ENCODE data around the gene EEF1AKMT1. TPM values are rescaled to one million over a fixed set of nuclear protein-coding genes. Genes with fewer than 3 reads are reported as not detected.

Gene EEF1AKMT1
- total RNA-seq, 2 donors from 2014 or later, result 3.3 to 7.0 TPM

DNA sequence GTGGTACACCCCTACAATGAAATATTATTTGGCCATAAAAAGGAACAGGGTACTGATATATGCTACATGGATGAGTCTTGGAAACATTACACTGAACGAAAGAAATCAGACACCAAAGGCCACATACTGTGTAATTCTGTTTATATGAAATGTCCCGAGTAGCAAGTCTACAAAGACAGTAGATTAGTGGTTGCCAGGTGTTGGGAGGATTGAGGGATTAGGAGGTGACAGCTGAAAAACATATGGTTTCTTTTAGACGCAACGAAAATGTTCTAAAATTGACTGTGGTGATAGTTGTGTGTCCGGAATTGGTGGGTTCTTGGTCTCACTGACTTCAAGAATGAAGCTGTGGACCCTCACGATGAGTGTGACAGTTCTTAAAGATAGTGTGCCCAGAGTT lies 35.1 kb downstream of the EEF1AKMT1 start:
- TF ChIP-seq, protein P1, sequence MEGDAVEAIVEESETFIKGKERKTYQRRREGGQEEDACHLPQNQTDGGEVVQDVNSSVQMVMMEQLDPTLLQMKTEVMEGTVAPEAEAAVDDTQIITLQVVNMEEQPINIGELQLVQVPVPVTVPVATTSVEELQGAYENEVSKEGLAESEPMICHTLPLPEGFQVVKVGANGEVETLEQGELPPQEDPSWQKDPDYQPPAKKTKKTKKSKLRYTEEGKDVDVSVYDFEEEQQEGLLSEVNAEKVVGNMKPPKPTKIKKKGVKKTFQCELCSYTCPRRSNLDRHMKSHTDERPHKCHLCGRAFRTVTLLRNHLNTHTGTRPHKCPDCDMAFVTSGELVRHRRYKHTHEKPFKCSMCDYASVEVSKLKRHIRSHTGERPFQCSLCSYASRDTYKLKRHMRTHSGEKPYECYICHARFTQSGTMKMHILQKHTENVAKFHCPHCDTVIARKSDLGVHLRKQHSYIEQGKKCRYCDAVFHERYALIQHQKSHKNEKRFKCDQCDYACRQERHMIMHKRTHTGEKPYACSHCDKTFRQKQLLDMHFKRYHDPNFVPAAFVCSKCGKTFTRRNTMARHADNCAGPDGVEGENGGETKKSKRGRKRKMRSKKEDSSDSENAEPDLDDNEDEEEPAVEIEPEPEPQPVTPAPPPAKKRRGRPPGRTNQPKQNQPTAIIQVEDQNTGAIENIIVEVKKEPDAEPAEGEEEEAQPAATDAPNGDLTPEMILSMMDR (IDR thresholded peaks at IDR 0.05), result no peak
- no peak for TF ChIP-seq POLR2A (IDR thresholded peaks at IDR 0.05)
- H3K4me1 ChIP-seq, result no peaks in the 10 kb centered on the region
- H3K36me3 ChIP-seq (replicated peaks in 1 of 2; ENCODE audit: insufficient read depth in 1 of 2, low read depth in 2 of 2), result no peaks in the 10 kb centered on the region
- H3K27me3 ChIP-seq, result no peaks in the 10 kb centered on the region
- H3K27ac ChIP-seq, result no peak overlapping the region
- WGBS, 2 donors, result 88 to 90% methylated on average over 6 of the region's 6 CpGs
- H3K4me3 ChIP-seq, result no peak overlapping the region
- ATAC-seq (no peak), DNase-seq (no peak)
- no peaks in the 10 kb centered on the region for H3K9me3 ChIP-seq
- intact Hi-C loops (cut with DNase I), result no loop called here

DNA sequence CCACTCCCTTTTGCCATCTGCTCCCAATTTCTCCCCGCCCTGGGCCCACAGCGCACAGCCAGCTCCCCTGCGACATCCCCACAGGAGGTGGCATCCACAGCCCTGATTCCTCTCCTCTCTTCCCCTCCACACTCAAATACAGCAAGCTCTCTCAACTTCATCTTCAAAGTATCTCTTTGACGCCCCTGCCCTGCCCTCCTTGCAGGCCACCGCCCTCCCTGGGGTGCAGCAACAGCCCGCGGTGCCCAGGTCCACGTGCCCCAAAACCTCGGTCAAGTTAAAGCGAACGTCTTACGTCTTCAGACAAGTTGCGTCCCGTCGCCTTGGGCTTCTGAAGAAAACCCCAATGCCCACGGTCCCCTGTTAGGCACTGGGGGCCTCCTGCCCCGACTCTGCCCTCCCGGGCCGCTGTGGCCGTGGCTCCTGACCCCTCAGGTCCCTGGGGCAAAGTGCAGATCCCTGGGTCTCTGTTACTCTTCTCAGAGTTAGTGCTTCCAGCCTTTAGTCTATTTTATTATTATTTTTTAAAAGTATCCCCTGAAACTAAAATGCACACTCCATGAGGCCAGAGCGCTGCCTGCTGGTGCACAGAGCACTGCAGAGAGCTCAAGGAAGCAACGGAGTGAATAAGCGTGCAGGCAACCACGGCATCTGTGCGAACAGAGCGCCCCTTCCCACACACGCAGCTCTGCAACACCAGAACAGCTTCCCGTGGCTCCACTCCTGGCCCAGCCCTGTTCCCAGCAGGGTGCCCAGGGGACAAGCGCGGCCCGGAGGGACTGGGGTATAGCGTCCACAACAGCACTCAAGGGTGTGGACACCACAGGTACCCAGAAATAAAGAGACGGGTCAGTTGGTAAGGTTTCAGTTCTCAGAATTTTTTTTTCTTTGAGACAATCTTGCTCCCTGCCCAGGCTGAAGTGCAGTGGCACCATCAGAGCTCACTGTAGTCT lies 43.9 kb downstream of the EEF1AKMT1 start:
- H3K27ac ChIP-seq, result no peak overlapping the region
- H3K4me1 ChIP-seq, result no peaks in the 10 kb centered on the region
- 90 to 94% methylated on average over 33 of the region's 33 CpGs for WGBS, 2 donors
- H3K9me3 ChIP-seq, result no peaks in the 10 kb centered on the region
- no peaks in the 10 kb centered on the region for H3K36me3 ChIP-seq (replicated peaks in 1 of 2; ENCODE audit: insufficient read depth in 1 of 2, low read depth in 2 of 2)
- no peak for ATAC-seq
- H3K4me3 ChIP-seq, result no peak overlapping the region
- no peak for DNase-seq
- no peak for TF ChIP-seq POLR2A (IDR thresholded peaks at IDR 0.05)
- TF ChIP-seq, protein P1 (IDR thresholded peaks at IDR 0.05), result no peak
- intact Hi-C loops (cut with DNase I), result no loop called here
- H3K27me3 ChIP-seq, result no peaks in the 10 kb centered on the region

DNA sequence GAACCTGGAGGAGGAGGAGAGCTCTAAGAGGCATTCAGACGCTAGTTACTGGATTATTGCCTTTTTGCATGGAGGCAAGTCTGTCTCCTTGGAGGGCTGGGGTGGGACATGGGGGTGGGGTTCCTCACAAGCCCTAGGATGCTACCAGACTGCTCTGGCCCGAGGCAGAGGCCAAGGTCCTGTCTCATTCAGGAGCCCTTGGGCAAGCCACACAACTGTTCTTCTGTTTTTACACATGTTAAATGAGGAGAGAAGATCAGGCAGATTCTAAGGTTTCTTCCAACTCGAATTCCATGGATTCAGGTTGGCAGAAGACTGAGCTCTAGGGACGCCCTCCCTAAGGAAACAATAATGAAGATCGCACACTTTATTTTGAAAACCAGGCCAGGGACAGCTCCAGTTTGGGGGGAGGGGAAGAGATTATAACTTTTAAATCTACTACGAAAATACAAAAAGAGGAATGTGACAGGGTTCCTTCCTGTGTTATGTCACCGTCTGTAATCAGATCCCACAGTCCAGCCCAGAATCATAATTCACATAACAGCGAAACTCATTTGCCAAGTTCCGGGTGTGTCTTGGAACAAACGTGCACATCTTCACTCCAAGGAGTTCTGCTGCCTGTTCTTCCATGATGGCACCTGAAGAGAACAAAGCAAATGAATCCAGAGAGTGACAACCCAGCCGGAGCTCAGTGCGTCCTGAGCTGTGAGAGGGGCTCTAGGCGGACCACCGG lies 45.0 kb downstream of the EEF1AKMT1 start:
- Histone ChIP-seq H3K4me3 (no peak overlapping the region), H3K4me1 (no peaks in the 10 kb centered on the region), H3K36me3 (replicated peaks in 1 of 2; ENCODE audit: insufficient read depth in 1 of 2, low read depth in 2 of 2) (no peaks in the 10 kb centered on the region), H3K27ac (no peak overlapping the region), H3K27me3 (no peaks in the 10 kb centered on the region), H3K9me3 (no peaks in the 10 kb centered on the region)
- DNase-seq (no peak), ATAC-seq (no peak)
- intact Hi-C loops (cut with DNase I), result no loop called here
- 73 to 89% methylated on average over 13 to 14 of the region's 14 CpGs for WGBS, 2 donors
- TF ChIP-seq, protein P1 (IDR thresholded peaks at IDR 0.05), result no peak
- no peak for TF ChIP-seq POLR2A (IDR thresholded peaks at IDR 0.05)

DNA sequence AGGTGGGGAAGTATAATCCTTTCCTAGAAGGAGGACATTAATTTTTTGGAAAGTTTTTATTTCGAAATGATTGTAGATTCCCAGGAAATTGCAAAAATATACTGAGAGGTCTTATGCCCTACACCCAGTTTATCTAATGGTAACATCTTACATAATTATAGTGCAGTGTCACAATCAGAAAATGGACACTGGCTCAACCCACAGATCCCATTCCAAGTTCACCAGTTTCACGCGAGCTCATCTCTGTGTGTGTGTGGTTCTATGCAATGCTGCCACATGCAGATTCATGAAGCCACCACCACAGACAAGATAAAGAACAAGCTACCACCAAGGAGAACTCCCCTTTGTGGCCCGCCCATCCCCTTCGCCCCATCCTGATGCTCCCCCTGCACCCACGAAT lies 45.9 kb downstream of the EEF1AKMT1 start:
- WGBS, 2 donors, result 85 to 86% methylated on average over 6 of the region's 6 CpGs
- Histone ChIP-seq H3K4me3 (no peak overlapping the region), H3K4me1 (no peaks in the 10 kb centered on the region), H3K27ac (no peak overlapping the region), H3K36me3 (replicated peaks in 1 of 2; ENCODE audit: insufficient read depth in 1 of 2, low read depth in 2 of 2) (no peaks in the 10 kb centered on the region), H3K27me3 (no peaks in the 10 kb centered on the region), H3K9me3 (no peaks in the 10 kb centered on the region)
- intact Hi-C loops (cut with DNase I), result no loop called here
- no peak for ATAC-seq
- TF ChIP-seq, protein P1 (IDR thresholded peaks at IDR 0.05), result no peak
- no peak for TF ChIP-seq POLR2A (IDR thresholded peaks at IDR 0.05)
- DNase-seq, result no peak
